A549 treated with AZD2906 at 1 μM for 4 hours (cell line): ENCODE measurements around the gene RRM1. TPM values are rescaled to one million over a fixed set of nuclear protein-coding genes. Genes with fewer than 3 reads are reported as not detected.

Experiments used
- total RNA-seq: library from RNA; stranded (reverse); fragments of 200-300 nt; extraction: Qiagen RNA extraction; gene quantifications from 5 replicates; pipeline ENCODE4 v1.2.3, GENCODE V29; 2022

Gene RRM1
- total RNA-seq, result 72.7 to 95.1 TPM (median 75.6 TPM) in 5 replicates

GRCh38 chr11:4094348-4095291 is at the start of gene RRM1:
Gene RRM1, plus strand, starts transcription at chr11:4094799. Its CDS starts 214 bp downstream, at chr11:4095013.

Other genes starting within 250 kb of the RRM1 start
- 25.3 to 27.2 TPM (median 26.6 TPM) in 5 replicates for gene STIM1, start 239.1 kb upstream of the RRM1 start, total RNA-seq